H1 (cell line): Measurements from ENCODE around the gene HAUS2. TPM values are rescaled to one million over a fixed set of nuclear protein-coding genes. Genes with fewer than 3 reads are reported as not detected.

ENCODE experiments used
- BCL11A ChIP-seq, 2 experiments: IDR thresholded peaks; one replicate each; pipeline ENCODE4 v1.6.1; 2011; ENCODE audit warnings: low read depth in 2 of 2, low read length in 2 of 2, mild to moderate bottlenecking in 2 of 2
- CBX8 ChIP-seq: fragments of 300-800, 300-1000 bp; sonication (generic); IDR thresholded peaks from 2 replicates; pipeline ENCODE4 v1.7.1; 2016; ENCODE audit warnings: low read depth, low read length, borderline replicate concordance
- HDAC2 ChIP-seq, 2 experiments: fragments of 300-600 bp in 1 of 2; sonication (generic) in 1 of 2; IDR thresholded peaks; 2 replicates each; pipeline ENCODE4 v1.6.1; 2011 to 2012; ENCODE audit warnings: low read depth in 2 of 2, low read length in 2 of 2, mild to moderate bottlenecking in 2 of 2, moderate library complexity in 2 of 2, borderline replicate concordance in 1 of 2, inconsistent platforms in 1 of 2
- POLR2AphosphoS5 ChIP-seq: IDR thresholded peaks from 2 replicates; pipeline ENCODE4 v1.6.1; 2011; ENCODE audit warnings: low read depth, low read length
- SIRT6 ChIP-seq: IDR thresholded peaks from one replicate; pipeline ENCODE4 v1.7.1; 2012; ENCODE audit warnings: low read length, inconsistent platforms
- TCF12 ChIP-seq: IDR thresholded peaks from 2 replicates; pipeline ENCODE4 v1.6.1; 2011; ENCODE audit warnings: low read depth, mild to moderate bottlenecking, low read length
- polyA plus RNA-seq, 7 experiments: library from polyadenylated mRNA; depleted of rRNA in 3 of 7; stranded (reverse) in 5 of 7; unstranded in 2 of 7; fragments of >200 nt in 5 of 7; fragments of 200-250 nt in 2 of 7; gene quantifications; 1 replicate in 5 of 7; 2 replicates in 1 of 7; 4 replicates in 1 of 7; pipeline versions ENCODE4 v1.2.1 to v1.2.3, GENCODE V29; 2011 to 2013; ENCODE audit warnings: missing spikeins in 2 of 7, mixed read lengths in 2 of 7
- total RNA-seq: library from RNA; stranded (reverse); fragmentation: NEBNext Ultra II Directional; extraction: Animal tissue kit (Norgen Biotek cat#: 25700); gene quantifications from 2 replicates; pipeline ENCODE4 v1.2.1, GENCODE V29; 2021

The HAUS2 gene
- total and polyA plus RNA-seq, 2 of the 8 experiments (the other 6 are each of a cell fraction or from before 2014, with no cell fraction given) = 12.1 to 33.5 TPM

DNA sequence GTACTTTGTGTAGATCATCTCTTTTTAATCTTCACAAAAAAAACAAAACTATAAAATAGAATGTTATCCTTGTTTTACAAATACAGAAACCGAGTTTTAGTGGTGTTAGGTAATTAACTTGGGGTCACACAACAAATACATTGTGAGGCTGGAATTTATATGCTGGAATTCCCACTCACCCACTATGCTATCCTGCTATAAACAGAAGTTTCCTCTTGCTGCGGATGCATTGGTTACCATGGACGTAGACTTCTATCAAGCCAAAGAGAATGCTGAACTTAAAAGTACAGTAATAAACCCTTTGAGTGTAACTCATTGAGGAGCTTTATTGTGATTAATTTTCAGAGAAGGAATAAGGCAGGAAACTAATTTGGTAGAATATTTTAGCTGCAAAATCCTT lies 44.0 kb upstream of the HAUS2 start (continued):
- TF ChIP-seq TCF12 (no peak), BCL11A (IDR thresholded peaks at IDR 0.05; ENCODE audit: low read depth in 2 of 2, low read length in 2 of 2) (no peak), HDAC2 (IDR thresholded peaks at IDR 0.05; ENCODE audit: borderline replicate concordance in 1 of 2, low read depth in 2 of 2, low read length in 2 of 2) (no peak), POLR2AphosphoS5 (no peak), SIRT6 (no peak), CBX8 (no peak)
- TF ChIP-seq, all 59 proteins: peak for 0
